SH-SY5Y (cell line): Measurements from ENCODE around the gene KLRF2.

Experiments used
- GATA2 ChIP-seq: IDR thresholded peaks from 2 replicates; pipeline ENCODE4 v1.6.1; 2011; ENCODE audit warnings: mild to moderate bottlenecking, low read depth, low read length
- GATA3 ChIP-seq: IDR thresholded peaks from 2 replicates; pipeline ENCODE4 v1.6.1; 2011; ENCODE audit warnings: low read depth, mild to moderate bottlenecking, low read length, moderate library complexity

KLRF2 gene

DNA sequence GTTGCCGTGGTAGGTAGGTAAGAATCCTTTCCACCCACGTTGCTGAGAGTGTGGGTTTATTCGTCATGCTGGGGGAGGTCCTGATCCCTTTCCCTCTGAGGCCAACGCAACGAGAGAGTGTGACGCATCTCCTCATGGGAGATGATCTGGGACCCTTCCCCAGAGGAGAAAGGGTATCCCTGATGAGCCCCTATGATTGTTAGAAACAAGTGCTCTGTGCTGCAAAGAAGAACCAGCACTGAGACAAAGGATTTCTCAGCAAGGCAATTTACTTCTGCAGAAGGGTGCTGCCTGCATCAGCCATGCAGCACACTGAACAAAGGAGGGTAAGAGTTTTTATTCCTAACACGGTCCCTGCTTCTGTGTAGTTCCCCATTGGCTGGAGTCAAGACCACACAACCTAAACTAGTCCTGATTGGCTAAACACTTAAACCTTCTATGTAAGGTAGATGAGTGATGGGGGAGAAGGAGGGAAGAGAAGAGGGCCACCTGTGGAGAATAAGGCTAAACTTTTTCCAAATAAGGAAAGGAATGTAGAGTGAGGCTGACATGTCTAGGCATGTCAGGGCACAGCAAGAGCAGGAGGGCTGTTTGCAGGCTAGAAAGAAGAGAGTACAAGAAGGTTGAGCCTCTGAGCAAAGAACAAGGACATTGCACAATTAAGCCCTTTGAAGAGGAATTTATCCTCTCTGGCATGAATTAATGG, 29.6 kb downstream of the KLRF2 start:
- TF ChIP-seq GATA3, result no peak
- no peak for TF ChIP-seq GATA2

DNA sequence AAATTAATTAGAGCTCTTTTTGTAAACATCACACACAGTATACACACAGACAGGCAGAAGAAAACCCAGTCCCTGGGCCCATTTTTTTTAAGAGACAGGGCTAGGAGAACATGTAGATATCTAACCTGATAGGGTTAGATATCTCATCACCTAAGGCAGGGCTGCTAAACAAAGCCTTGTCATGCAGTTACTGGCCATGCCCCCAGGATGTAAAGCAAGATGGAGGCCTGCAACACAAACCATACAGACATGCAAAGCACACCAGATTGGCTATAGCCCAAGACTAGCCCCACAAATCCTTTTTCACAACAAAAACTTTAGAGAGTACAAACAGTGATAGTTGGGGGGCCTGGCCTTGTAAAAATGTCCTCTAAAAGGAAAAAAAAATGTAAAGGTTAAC, 30.4 kb downstream of the KLRF2 start:
- TF ChIP-seq GATA3 (no peak), GATA2 (no peak)

DNA sequence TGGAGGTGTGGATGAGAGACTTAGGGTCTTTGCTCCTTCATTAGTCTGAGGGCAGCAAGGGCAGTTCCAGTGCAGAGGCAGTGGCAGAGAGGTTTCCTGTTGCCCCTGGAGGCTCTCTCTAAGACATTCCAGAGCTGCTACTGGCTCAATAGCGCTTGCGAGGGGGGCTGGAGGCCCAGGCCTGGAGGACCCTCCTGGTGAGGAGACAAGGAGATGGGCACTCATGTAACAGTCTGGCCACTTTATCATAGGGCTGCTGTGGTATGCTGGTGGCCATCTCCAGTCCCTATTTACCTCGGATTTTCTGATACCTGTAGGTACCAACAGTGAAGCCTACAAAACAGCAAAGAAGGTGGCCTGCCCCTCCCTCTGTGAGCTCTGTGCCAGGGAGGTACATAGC, 38.2 kb downstream of the KLRF2 start:
- no peak for TF ChIP-seq GATA2
- TF ChIP-seq GATA3, result no peak

DNA sequence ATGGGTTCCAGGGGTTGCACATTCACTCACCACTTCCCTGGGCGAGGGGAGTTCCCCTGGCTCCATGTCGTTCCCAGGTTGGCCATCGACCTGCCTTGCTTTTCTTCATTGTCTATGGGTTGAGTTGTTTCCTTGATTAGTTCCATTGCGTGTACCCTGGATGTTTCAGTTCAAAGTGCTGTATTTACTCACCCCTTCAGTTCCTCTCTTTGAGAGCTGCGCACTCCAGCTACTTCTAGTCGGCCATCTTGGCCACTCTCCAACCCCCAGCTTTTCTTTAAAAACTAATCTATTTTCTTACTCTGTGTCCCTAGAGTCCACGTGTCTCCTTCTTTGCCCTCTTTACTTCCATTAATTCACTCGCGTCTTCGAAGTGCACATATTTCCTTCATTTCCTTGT, 39.2 kb downstream of the KLRF2 start:
- TF ChIP-seq GATA2, result no peak

DNA sequence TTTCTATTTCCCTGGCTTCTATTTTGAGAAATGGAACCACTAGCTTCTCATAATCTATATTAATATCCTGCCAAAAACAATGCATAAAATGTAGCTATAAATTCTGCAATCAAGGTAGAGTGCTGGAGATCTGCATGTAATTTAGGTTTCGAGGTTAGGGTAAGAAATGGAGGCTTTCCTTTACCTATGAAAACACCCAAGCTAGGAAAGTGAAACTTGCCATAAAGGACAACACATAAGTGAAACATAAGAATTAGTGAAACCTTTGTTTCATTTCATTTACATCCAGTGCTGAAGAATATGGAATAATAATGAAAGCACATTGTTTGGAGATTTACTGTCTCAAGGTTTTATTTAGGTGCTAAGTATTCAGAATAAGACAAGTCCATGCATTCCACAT, 41.1 kb downstream of the KLRF2 start:
- no peak for TF ChIP-seq GATA2
- no peak for TF ChIP-seq GATA3

DNA sequence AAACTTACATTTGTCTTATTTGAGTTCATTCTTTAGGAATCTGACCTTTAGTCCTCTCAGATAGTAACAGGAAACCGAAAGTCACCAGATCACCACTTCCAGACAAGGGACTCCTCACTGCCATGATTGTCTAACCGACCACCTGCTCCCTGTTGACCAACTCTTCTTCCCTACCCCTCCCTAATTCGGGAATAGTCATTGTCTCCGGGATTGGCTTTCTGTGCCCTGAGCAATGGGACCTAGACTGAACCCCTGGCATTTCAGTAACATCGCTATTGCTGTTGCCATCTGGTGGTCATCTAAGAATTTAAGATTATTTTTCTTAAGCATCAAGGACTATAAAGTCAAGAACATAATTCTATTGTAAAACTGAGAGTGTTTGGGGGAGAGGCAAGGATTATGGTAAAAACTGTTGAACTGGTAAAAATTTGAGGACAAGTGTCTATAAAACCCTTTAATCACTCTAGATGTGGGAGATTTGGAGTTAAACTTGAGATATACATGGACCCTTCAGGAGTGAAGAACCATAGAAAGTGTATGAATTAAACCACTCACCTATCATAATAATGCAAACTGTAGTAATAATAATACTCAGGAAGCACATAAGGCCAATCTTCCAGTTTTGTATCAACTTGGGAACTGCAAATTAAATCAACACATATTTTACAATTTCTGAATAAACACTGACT, 44.6 kb downstream of the KLRF2 start:
- TF ChIP-seq GATA2, result no peak
- TF ChIP-seq GATA3, result no peak

DNA sequence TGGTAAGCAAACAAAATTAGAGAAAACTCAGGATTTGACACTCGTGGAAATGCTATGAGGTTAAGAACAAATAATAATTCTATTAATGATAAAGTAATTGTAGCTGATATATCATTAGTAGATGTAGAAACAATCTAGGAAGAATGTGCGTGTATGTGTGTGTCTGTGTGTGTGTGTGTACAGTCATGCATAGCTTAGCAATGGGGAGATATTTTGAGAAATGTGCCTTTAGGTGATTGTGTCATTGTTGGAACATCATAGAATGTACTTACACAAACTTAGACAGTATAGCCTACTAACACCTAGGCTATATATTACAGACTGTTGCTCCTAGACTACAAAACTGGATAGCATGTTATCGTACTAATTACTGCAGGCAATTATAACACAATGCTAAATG, 45.6 kb downstream of the KLRF2 start:
- TF ChIP-seq GATA3 (no peak), GATA2 (no peak)

DNA sequence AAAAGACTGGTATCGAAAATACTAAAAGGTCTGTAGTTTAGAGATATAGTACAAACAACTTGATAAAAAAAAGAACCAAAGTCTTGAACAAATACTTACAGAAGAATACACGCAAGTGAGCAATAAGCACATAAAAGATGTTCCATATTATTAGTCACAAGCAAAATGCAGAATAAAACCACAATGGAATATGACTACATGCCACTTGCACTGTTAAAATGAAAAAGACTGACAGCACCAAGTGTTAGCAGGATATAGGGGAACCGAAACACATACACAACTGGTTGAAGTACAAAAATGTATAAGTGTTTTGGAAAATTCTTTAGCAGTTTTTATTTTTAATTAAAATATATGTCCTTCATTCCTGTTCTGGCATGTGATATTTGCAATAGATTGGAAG, 47.3 kb downstream of the KLRF2 start:
- no peak for TF ChIP-seq GATA3
- no peak for TF ChIP-seq GATA2

DNA sequence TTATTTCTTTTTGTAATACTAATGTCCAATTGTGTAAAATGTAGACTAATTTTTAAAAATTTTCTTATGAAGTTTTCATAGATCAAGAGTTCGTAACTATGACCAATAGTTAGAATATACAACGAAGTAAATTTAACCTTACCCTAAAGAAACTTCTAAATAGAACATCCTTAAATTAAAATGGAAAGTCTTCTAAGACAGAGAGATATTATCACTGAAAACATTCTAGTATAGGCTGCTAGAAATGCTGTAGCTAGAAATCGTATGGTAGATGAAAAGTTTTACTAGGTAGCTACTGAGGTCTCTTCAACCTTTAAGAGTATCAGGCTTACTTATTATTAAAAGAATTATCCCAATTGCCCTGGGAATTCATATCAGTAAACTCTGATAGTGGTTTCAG, 50.0 kb downstream of the KLRF2 start:
- TF ChIP-seq GATA2 (no peak), GATA3 (no peak)

DNA sequence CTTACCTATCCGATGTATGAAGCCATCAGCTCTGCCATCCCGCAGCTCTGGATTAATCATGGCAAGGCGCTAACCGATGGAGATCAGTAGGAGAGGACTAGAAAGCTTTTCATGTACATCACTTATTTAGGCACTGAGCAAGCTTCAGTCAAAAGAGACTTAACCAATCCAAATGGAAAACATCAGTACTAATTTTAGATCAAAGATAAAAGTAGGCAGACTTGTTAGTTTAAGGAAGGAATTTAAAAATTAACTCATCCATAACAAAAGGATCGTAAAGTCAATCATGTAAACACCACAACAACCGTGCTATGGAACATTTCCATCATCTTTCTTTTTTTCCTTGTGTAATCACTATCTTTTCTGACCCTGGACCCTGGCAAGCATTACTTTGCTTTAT, 51.0 kb downstream of the KLRF2 start, which contains the start of gene CLEC2A:
TSS of gene CLEC2A (minus strand) at position 101 of the 400 bp plus-strand sequence. CDS start at position 60, 41 bp downstream.
- no peak for TF ChIP-seq GATA2
- TF ChIP-seq GATA3, result no peak

DNA sequence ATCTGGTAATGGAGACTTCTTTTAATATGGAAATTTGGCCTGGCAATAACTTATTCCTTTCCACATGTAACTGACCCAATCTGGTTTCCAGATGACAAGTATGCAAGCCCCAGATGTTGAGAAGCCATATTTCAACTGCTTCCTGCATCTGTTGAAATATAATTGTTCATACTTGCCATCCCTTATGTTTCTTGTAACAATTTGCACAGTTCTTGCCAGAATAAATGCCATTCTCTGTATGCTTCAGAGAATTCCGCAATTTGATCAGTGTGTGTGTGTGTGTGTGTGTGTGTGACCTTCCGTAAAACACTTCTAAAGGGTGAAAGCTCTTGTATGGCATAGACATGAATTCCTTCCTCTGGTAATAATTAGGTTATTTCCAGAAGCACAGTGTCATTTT, 52.7 kb downstream of the KLRF2 start:
- TF ChIP-seq GATA3 (no peak), GATA2 (no peak)

DNA sequence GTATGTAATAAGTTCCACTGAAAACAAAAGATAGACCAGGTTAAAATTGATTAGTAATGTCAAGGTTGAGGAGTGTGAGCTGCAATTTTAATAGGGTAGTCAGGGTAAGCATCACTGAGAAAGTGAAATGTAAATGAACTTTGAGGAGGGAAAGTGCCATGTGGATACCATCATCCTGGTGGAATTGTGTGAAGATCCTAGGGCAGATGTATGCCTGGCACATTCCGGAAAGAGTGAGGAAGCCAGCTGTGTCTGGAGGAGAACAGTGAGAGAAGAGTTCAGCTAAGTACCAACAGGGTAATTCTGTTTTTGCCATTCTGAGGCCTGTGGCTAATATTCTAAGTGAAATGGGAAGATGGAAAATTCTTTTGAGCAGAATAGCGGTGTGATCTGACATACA, 53.7 kb downstream of the KLRF2 start:
- TF ChIP-seq GATA3 (no peak), GATA2 (no peak)

DNA sequence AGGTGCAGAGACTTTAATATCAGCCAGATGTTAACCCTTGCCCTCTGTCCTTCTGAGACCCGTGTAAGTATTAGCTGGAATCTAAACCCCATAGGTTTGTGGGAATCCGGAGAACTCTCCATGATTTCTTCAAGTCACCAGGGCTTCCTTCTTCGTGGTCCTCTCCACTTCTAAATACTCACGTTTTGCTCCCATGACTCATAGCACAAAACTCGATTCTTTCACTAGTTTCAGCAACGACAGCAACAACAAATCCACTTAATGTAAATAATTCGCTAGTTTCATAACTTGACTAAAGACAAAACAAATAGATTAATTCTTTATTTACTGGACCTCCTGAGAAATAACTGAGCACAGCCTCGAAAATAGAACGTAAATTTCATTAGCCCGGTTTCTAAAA, 55.3 kb downstream of the KLRF2 start:
- TF ChIP-seq GATA3, result no peak
- TF ChIP-seq GATA2, result no peak

DNA sequence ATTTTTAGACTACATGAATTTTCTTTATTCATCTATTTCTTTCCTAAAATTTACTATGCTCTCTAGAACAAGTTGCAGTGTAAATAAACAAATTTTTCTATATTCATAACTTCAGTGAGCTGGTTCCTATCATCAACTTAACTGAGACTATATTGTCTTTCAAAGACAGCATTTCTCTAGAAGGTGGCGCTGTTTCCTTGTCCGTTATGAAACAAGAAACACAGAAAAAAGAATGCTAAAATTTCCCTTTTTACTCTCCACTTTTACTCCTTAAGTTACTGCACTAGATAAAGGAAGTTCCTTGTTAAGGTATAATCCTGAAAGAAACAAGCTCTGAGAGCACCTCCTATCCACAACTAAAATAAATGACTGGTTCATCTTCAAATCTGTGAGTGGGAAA, 59.1 kb downstream of the KLRF2 start:
- TF ChIP-seq GATA2, result no peak
- TF ChIP-seq GATA3, result no peak

DNA sequence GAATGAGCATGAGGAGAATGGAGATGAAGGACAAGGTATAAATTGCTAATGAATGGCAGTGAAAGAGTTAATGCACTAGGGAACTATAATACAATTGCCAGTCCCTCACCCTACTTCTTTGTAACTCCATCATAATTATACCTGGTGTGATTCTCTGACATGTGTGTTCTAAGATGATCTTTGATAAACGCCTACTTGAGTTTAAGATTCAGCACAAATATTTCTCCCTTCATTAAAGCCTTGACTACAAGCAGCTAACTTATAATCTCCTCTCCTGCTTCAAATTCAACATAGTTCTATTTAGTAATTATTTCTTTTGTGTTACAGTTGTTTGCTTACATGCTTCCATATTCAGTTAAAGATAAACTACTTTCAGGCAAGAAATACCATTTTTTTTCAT, 60.5 kb downstream of the KLRF2 start:
- no peak for TF ChIP-seq GATA3

DNA sequence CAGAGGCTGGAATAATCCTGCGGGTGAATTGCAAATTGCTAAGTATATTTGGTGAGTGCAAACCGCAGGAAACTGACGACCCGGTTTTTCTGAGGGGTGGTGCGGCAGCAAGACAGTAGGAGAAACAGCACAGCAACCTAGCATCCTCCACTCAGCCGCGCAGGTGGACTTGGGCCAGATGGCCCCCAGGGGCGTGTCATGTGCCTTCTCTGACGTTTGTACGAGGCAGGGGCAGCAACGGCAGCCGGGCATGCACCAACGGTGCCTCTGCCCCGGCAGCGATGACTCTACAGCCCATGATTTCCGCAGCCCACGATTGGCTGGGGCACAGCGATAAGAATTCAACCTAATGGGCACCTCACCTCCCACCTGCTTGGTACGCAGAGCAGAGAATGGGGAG, 62.0 kb downstream of the KLRF2 start:
- no peak for TF ChIP-seq GATA3
- no peak for TF ChIP-seq GATA2

DNA sequence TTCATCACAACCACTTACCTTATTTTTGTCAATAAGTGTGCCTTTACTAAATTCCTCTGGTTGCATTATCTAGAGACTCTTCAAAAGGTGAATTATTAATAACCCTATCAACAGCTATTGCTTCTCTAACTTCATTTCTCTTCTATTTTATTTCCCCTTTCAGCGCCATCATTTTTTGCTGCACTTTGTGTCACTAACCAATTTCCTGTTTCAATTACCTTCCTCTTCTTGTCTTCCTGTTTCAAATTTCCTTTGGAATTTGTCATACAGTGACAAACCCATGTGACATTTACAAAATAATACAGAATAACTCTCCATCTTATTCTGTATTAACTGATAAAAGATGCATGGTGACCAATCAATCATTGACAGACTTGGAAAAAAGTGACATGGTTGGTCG, 63.1 kb downstream of the KLRF2 start:
- no peak for TF ChIP-seq GATA3
- no peak for TF ChIP-seq GATA2
